ENCODE results near the gene CSF1R. TPM values are rescaled to one million over a fixed set of nuclear protein-coding genes. Genes with fewer than 3 reads are reported as not detected.

Gene CSF1R
- total and polyA plus RNA-seq, 2 of the 8 experiments (the other 6 are each of a cell fraction or from before 2014, with no cell fraction given): 0.12 TPM; not detected in 1

GRCh38 chr5:150065886-150066285 is 20.5 kb downstream of the CSF1R start:
- Histone ChIP-seq H3K36me3 (ENCODE audit: control insufficient read depth in 2 of 4, insufficient read depth in 4 of 4, low read length in 3 of 4) (no peaks in the 10 kb centered on the region), H3K18ac (ENCODE audit: extremely low read depth, low read length) (no peak overlapping the region), H3K27ac (ENCODE audit: low read depth, low read length) (no peak overlapping the region), H2AFZ (ENCODE audit: low read length) (no peak overlapping the region; the same call in 1 of the 2 replicates), H2BK5ac (ENCODE audit: low read depth, low read length) (no peak overlapping the region), H3K4me2 (ENCODE audit: insufficient read depth in 1 of 2, low read depth in 2 of 2, low read length in 2 of 2) (no peak overlapping the region), H3K4me3 (ENCODE audit: extremely low read depth in 1 of 4, insufficient read depth in 2 of 4, low read depth in 3 of 4, low read length in 4 of 4) (no peak overlapping the region), H2BK20ac (ENCODE audit: low read length) (no peak overlapping the region), H3K4ac (replicated peaks; ENCODE audit: insufficient read length, low read depth, low read length) (no peak overlapping the region), H3K9me3 (ENCODE audit: insufficient read depth in 2 of 2, low read depth in 1 of 2, low read length in 1 of 2) (no peaks in the 10 kb centered on the region), H3K23ac (ENCODE audit: insufficient read length) (no peak overlapping the region), H2BK15ac (ENCODE audit: low read length) (no peak overlapping the region), H2BK12ac (ENCODE audit: low read depth, low read length) (no peak overlapping the region), H3K56ac (replicated peaks; ENCODE audit: insufficient read length, low read depth, low read length) (no peak overlapping the region), H3K9ac (replicated peaks in 1 of 4; ENCODE audit: extremely low read depth in 1 of 4, low read depth in 3 of 4, low read length in 3 of 4) (no peak overlapping the region), H3K27me3 (replicated peaks in 1 of 4; ENCODE audit: control insufficient read depth in 3 of 4, extremely low read depth in 1 of 4, insufficient read depth in 3 of 4, low read length in 3 of 4) (no peaks in the 10 kb centered on the region; a peak in 1 of 7 replicates), H3K79me1 (ENCODE audit: low read depth, low read length) (no peaks in the 10 kb centered on the region), H2AK5ac (ENCODE audit: low read depth, low read length) (no peak overlapping the region), H4K20me1 (replicated peaks in 1 of 2; ENCODE audit: control insufficient read depth in 1 of 2, insufficient read depth in 2 of 2, low read length in 2 of 2) (no peaks in the 10 kb centered on the region), H4K5ac (ENCODE audit: insufficient read length, low read depth, low read length) (no peak overlapping the region), H4K91ac (replicated peaks; ENCODE audit: insufficient read length, low read length) (no peak overlapping the region), H3K14ac (ENCODE audit: insufficient read length) (no peak overlapping the region), H3K79me2 (ENCODE audit: control insufficient read depth in 1 of 2, insufficient read depth in 2 of 2, low read length in 2 of 2) (no peaks in the 10 kb centered on the region), H3K4me1 (replicated peaks in 1 of 4; ENCODE audit: control insufficient read depth in 3 of 4, insufficient read depth in 4 of 4, low read length in 3 of 4) (peaks cover 0 to 18% (median 4%) of the 10 kb centered on the region in 4 experiments; a peak in 5 of 7 replicates), H2BK120ac (replicated peaks; ENCODE audit: low read depth, low read length) (no peak overlapping the region), H4K8ac (ENCODE audit: extremely low read depth, insufficient read depth, low read length) (no peak overlapping the region), H3K23me2 (ENCODE audit: low read depth, low read length) (no peaks in the 10 kb centered on the region)
- no peak for DNase-seq (ENCODE audit: low read depth in 1 of 2, low spot score in 2 of 2)
- no peak for FAIRE-seq
- ChIA-PET CTCF (ENCODE audit: partially characterized antibody) (interaction anchor here (0.6 to 2.1 kb wide), 11 partner anchors 10 to 154 kb away, joined by 3 to 8 read pairs (median 3); partner anchors contain the start of gene CSF1R), POLR2A (ENCODE audit: partially characterized antibody) (interaction anchor here (1.0 kb wide), 1 partner anchor 12 kb away, joined by 4 read pairs; no protein-coding TSS in a partner anchor)
- TF ChIP-seq MAX (IDR thresholded peaks at IDR 0.05) (no peak), SUZ12 (IDR thresholded peaks at IDR 0.05; ENCODE audit: low read length) (no peak)
- WGBS, 2 experiments (ENCODE audit: extremely low coverage in 1 of 2, insufficient coverage in 1 of 2, insufficient read length in 1 of 2, insufficient replicate concordance in 2 of 2, low coverage in 1 of 2, low lambda C conversion rate in 2 of 2, missing lambda C conversion rate in 1 of 2): 81% methylated on average over 10 of the region's 10 CpGs; no CpG with 5 or more reads in 1 of the 2 experiments
